HG03558 (cell line): ENCODE results near the gene SPDYE1.

ENCODE experiments used
- ATAC-seq: cut with Tn5 transposase; IDR thresholded peaks from one replicate; pipeline ENCODE4 v1.9.1; 2021; ENCODE audit warnings: moderate number of reproducible peaks; ENCODE audit not compliant: unreplicated experiment; ENCODE audit errors: extremely low read depth

The SPDYE1 gene

DNA sequence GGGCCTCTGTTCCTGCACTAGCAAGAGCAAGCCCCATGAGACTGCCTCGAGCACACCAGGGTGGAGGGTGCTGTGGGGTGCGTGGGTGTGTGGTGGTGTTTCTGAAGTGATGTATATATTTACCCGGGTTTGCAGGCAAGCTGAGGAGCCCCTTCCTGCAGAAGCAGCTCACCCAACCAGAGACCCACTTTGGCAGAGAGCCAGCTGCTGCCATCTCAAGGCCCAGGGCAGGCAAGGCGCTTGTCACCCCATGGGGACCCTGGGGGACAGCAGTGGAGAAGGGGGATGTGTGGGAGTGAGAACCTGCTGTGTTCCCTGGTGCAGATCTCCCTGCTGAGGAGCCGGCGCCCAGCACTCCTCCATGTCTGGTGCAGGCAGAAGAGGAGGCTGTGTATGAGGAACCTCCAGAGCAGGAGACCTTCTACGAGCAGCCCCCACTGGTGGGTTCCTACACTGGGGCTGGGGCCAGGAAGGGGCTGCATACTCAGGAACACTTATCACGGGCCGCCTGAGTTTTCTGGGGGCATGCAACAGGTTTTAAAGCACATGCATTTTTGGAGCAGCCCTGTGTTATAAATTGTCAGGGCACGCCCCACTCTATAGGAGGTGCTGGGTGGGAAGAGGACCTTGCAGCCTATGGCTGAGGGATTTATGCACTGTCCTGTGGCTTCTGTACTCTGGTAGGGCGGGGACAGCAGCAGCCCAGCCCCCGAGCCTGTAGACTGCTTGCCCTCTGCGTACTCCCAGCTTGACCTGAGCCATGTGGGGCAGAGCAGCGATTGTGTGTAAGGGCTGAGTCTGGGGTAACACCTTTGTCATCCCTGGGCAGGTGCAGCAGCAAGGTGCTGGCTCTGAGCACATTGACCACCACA is 61.8 kb downstream of the SPDYE1 start:
- no peak for ATAC-seq
